Activated CD4-positive, alpha-beta T cell treated with anti-CD3 and anti-CD28 coated beads, Interleukin-2, amount 50 U/mL, for 16 hours (primary cell): ENCODE results near the gene SMC4.

Experiments
- DNase-seq: peaks from one replicate; pipeline ENCODE4 v3.0.0-alpha.2; 2020

Gene SMC4

DNA sequence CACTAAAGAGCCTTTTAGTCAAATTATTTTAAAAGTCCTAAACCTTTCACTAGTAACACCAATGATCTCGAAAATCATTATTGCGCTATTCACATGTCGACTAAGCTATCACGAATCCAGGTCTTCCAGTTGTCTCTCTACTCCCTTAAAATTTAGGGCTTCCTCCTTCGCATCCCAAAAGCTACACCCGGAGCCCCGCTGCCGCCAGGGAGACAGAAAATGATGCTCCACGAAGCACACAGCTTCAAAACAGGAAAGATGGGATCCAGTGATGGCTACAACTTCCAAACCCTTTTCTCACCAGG lies 678 bp upstream of the SMC4 start:
- no peak for DNase-seq

DNA sequence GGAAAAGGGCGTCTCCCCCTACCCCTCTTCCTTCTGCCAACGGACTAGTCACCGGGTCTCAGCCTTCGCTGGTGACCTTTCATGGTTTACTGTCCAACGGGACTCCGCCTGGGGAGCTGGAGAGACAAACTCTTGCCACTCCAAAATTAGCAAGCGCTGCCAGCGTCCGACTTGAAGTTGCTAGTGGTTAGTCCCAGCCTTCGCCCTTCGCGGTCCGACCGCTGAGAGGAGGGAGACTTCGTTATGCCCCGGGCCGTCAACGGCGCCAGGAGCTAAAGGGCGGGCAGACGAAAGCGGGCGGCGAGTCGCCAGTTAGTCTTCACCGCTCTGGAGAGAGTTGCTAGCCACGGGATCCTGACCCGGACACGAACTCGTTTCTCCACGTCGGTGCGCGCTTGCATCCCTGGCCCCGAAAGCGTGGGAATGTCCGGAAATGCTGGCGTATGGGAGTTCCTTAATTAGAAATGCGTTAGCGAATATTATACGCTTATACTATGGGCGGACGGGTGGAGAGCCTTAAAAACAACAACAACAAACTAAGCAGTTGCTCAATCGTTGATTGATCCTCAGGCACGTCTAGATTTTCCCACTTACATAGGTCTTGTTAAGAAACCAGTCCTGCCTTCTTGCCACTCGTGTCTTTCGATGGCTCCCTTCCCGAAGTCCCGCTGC lies 716 bp downstream of the SMC4 start:
- DNase-seq: peak; percentile 37

DNA sequence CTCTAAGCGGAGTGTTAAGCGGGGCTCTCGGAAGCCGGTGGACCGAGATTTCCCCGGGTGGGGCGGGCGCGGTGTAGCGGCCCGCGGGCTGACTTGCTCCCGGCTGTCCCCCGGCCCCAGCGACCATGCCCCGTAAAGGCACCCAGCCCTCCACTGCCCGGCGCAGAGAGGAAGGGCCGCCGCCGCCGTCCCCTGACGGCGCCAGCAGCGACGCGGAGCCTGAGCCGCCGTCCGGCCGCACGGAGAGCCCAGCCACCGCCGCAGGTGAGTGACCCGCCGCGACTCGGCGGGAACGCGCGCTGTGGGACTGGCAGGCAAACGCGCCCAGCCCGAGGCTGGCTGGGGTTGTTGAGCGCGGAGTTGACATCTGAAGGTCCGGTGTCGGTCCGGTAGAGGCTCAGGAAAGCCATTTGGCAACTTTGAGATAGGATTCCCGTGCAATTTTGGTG lies 1.3 kb downstream of the SMC4 start:
- DNase-seq: peak; percentile 24

- peak; percentile 27 for DNase-seq
These were observed 2.0 kb downstream of the SMC4 start for GRCh38 chr3:160401291-160402095.

DNA sequence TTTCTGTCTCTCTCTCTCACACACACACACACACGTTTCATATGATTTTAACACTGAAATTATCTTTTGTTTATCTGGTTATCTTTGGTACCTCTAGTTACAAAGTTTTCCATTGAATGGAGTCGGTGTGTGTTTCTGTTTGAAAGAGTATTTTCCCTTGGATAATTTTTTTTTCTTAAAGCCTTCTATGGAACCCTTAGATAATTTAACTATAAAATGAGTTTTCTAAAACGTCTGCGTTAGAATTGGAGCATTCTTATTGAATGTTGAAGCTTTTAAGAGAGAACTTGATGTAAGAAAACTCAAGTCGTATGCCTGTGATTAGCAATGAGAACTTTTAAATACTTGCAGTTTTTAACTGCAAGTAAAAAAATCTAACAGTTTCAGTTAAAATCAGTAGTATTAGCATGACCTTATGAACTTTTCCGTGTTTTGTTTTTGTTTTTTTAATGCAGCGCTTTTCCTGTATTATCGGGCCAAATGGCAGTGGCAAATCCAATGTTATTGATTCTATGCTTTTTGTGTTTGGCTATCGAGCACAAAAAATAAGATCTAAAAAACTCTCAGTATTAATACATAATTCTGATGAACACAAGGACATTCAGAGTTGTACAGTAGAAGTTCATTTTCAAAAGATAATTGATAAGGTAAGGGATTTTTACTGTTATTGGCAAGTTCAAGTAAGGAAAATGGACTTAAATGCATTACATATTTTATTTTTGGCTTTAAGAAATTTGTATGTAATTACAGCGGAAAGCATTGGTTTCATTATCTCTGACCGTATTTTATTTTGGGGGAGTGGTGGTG lies 3.0 kb downstream of the SMC4 start:
- DNase-seq: no peak

DNA sequence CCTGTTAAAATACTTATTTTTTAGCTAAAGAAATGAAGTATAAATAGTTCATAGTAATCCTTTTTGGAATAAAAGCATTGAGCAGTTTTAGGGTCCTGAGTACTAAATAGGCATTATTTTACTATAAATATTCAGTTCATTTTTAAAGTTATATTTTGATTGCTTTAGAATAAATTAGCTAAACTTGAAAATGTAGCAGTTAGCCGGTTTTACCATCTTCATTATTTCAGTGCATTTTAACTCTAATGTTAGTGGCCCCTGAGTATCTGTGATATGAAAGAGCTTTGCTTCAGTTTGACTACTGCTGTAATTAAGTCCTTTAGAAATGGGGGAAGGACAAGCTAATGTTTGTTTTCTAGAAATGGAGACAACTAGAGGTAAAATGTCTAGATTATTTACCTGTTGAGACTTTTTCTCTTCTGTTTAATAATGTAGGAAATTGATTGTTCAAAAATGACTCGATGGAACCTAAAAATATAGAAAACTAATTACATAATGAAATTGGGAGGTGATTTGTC lies 3.6 kb downstream of the SMC4 start:
- no peak for DNase-seq

GRCh38 chr3:160403796-160404470 lies 4.5 kb downstream of the SMC4 start:
- no peak for DNase-seq

GRCh38 chr3:160409812-160410610 lies 10.6 kb downstream of the SMC4 start:
- DNase-seq: no peak

GRCh38 chr3:160412477-160412876 lies 13.0 kb downstream of the SMC4 start:
- DNase-seq: no peak

GRCh38 chr3:160413613-160414248 lies 14.3 kb downstream of the SMC4 start:
- peak; percentile 57 for DNase-seq

- DNase-seq: no peak
These were observed 17.9 kb downstream of the SMC4 start for GRCh38 chr3:160417311-160417710.

DNA sequence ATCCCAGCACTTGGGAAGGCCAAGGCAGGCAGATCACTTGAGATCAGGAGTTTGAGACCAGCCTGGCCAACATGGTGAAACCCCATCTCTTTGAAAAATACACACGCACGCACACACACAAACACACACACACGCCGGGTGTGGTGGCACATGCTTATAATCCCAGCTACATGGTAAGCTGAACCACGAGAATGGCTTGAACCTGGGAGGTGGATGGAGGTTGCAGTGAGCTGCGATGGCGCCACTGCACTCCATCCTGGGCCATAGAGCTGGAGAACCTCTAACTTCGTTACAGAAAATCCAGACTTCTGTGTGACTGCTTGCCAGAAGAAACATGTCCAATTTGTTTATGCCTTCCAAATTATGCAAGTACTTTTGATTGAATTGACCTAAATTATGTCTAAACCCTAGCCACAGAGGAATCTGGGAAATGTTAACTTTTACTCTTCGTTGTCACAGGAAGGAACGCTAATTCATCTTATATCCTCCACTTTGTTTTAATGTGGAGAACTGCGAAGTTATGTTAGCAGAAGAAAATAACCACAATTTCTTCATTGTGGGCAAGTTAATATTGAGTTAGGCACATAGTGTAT lies 28.5 kb downstream of the SMC4 start:
- no peak for DNase-seq

DNA sequence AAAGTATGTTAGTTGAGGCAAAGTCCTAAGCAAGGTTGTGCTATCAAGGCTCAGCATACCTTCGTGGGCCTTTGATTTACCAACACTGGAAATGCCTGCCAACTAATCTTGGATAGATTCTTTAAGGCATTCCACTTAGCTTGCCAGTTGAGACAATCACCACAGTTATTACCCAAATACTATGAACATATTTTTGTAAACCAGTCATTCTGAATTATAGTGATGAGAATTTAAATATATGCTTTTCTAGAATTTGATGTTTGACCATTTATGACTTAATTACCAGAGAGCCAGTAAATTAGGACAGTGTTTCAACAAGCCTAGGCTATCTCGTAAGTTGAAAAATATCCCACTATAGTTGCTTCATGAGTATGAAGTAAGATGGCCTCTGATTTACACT lies 34.6 kb downstream of the SMC4 start:
- no peak for DNase-seq

- DNase-seq: no peak
These were observed 35.6 kb downstream of the SMC4 start for GRCh38 chr3:160435095-160435494.

GRCh38 chr3:160435747-160436146 lies 36.3 kb downstream of the SMC4 start:
- no peak for DNase-seq

- no peak for DNase-seq
These were observed 37.6 kb downstream of the SMC4 start for GRCh38 chr3:160437083-160437455.

- DNase-seq: no peak
These were observed 41.2 kb downstream of the SMC4 start for GRCh38 chr3:160440687-160441086.

GRCh38 chr3:160444411-160444810 lies 45.0 kb downstream of the SMC4 start:
- no peak for DNase-seq

DNA sequence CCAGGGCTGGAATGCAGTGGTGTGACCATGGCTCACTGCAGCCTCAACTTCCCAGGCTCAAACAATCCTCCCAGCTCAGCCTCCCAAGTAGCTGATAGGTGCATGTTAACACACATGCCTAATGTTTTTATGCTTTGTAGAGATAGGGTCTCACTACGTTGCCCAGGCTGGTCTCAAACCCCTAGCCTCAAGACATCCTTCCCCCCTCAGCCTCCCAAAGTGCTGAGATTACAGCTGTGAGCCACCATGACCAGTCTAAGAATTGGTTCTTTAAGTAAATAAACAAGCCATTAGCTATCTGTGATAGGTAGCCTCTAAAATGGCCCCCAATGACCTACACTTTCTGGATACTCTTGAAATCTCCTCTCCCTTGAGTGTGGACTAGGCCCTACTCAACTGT lies 46.4 kb downstream of the SMC4 start:
- DNase-seq: no peak

DNA sequence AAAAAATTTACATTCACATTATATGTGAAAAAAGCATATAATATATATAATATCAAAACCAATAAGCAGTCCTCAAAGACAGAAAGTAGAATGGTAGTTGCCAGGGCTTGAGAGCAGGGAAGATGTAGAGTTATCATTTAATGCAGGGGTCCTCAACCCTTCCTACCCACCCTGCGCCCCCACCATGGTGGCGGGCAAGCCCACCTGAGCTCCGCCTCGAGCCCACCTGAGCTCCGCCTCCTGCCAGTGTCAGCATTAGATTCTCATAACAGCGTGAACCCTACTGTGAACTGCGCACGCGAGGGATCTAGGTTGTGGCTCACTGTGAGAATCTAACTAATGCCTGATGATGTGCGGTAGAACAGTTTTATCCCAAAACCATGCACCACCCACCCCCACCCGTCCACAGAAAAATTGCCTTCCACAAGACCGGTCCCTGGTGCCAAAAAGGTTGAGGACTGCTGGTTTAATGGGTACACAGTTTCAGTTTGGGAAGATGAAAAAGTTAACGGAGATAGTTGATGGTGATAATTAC lies 47.1 kb downstream of the SMC4 start:
- no peak for DNase-seq

DNA sequence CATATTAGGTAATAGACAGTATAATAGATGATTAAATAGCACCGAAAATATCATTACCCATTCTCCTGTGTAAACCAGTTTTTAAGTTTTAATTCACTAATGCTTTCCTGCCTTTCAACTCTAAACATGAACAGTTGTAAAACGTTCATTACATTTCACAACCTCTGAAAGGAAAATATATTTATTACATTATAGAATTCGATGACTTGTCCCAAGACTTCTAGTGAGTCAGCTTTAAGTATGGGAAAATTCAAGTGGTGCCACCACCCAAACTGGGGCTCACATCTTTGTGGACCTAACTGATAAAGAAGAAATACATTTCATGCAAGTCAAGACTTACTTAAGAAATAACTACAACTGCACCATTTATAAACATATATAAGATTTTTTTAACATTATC lies 48.1 kb downstream of the SMC4 start:
- DNase-seq: no peak
